Activated CD8-positive, alpha-beta memory T cell treated with anti-CD3 and anti-CD28 coated beads for 4 hours (primary cell): ENCODE measurements around the gene IL16.
"Not testable (repeated sequence)": the region's sequence is repeated elsewhere in the genome, so short reads cannot be mapped to it uniquely, and the experiment has no call there.

Source experiments
- DNase-seq, 2 donors: peaks; one replicate each; pipeline ENCODE4 v3.0.0-alpha.2; 2020; ENCODE audit warnings: low read depth in 2 of 2

The IL16 gene

GRCh38 chr15:81196576-81197254 is at the start of gene IL16:
Gene IL16 (plus strand): TSS chr15:81196879. CDS start chr15:81225400, 28,521 bp downstream.
- no peak for DNase-seq

- DNase-seq, result no peak
Observed at GRCh38 chr15:81151389-81151788, 45.3 kb upstream of the IL16 start.

GRCh38 chr15:81152339-81152738 is 44.3 kb upstream of the IL16 start:
- no peak for DNase-seq

GRCh38 chr15:81152799-81153198 is 43.9 kb upstream of the IL16 start:
- DNase-seq, result no peak

GRCh38 chr15:81155375-81156218 is 41.1 kb upstream of the IL16 start:
- no peak for DNase-seq

GRCh38 chr15:81156324-81156723 is 40.4 kb upstream of the IL16 start:
- DNase-seq, result no peak

- DNase-seq, result no peak
Observed at GRCh38 chr15:81157195-81157938, 39.3 kb upstream of the IL16 start.

GRCh38 chr15:81157939-81158223 is 38.8 kb upstream of the IL16 start:
- DNase-seq, result no peak

GRCh38 chr15:81158561-81158960 is 38.1 kb upstream of the IL16 start:
- DNase-seq, result not testable (repeated sequence)

GRCh38 chr15:81160312-81161159 is 36.1 kb upstream of the IL16 start:
- no peak for DNase-seq

- DNase-seq, result no peak
Observed at GRCh38 chr15:81161160-81161673, 35.5 kb upstream of the IL16 start.

- no peak for DNase-seq
Observed at GRCh38 chr15:81161851-81162250, 34.8 kb upstream of the IL16 start.

- DNase-seq, result no peak
Observed at GRCh38 chr15:81163961-81164800, 32.5 kb upstream of the IL16 start.

- no peak for DNase-seq
Observed at GRCh38 chr15:81165535-81165934, 31.1 kb upstream of the IL16 start.

GRCh38 chr15:81166636-81167305 is 29.9 kb upstream of the IL16 start:
- DNase-seq, result no peak

GRCh38 chr15:81168131-81168526 is 28.6 kb upstream of the IL16 start:
- no peak for DNase-seq

GRCh38 chr15:81168644-81169043 is 28.0 kb upstream of the IL16 start:
- no peak for DNase-seq

GRCh38 chr15:81170511-81170910 is 26.2 kb upstream of the IL16 start:
- DNase-seq, result no peak

- DNase-seq, result no peak
Observed at GRCh38 chr15:81171286-81171685, 25.4 kb upstream of the IL16 start.
